ENCODE results near the gene PRKCH. TPM values are rescaled to one million over a fixed set of nuclear protein-coding genes. Genes with fewer than 3 reads are reported as not detected.

PRKCH gene
- total RNA-seq, 3 donors from 2014 or later: 27.0 to 41.3 (median 34.0) TPM

GRCh38 chr14:61566537-61567225, 245.3 kb downstream of the PRKCH start:
- Histone ChIP-seq H3K9me3 (no peaks in the 10 kb centered on the region), H3K27ac (peak overlapping the region in 1 of 2 donors; percentile 27), H3K4me1 (peaks cover 9 to 12% of the 10 kb centered on the region in 2 donors)

GRCh38 chr14:61567838-61568571, 246.6 kb downstream of the PRKCH start:
- no peak for DNase-seq (ENCODE audit: low spot score in 2 of 2)
- Histone ChIP-seq H3K27me3 (no peaks in the 10 kb centered on the region), H3K9me3 (no peaks in the 10 kb centered on the region), H3K4me1 (peaks cover 5 to 12% of the 10 kb centered on the region in 2 donors), H3K4me3 (peak overlapping the region in 2 of 3 donors; percentile 27 to 51), H3K36me3 (no peaks in the 10 kb centered on the region), H3K27ac (peak overlapping the region; percentile 49 to 61)
- TF ChIP-seq POLR2A (IDR thresholded peaks at IDR 0.05) (no peak), CTCF (IDR thresholded peaks at IDR 0.05) (no peak), POLR2AphosphoS5 (IDR thresholded peaks at IDR 0.05) (no peak)
- intact Hi-C loops (cut with DNase I; ENCODE audit: low total_unique reads): no loop called here

More at GRCh38 chr14:61566537-61567225, 245.3 kb downstream of the PRKCH start:
- TF ChIP-seq POLR2A (IDR thresholded peaks at IDR 0.05) (no peak), POLR2AphosphoS5 (IDR thresholded peaks at IDR 0.05) (no peak), CTCF (IDR thresholded peaks at IDR 0.05) (no peak)
- Histone ChIP-seq H3K27me3 (no peaks in the 10 kb centered on the region), H3K4me3 (no peak overlapping the region), H3K36me3 (no peaks in the 10 kb centered on the region)
- no peak for DNase-seq (ENCODE audit: low spot score in 2 of 2)
- intact Hi-C loops (cut with DNase I; ENCODE audit: low total_unique reads): no loop called here

- Histone ChIP-seq H3K27ac (peak overlapping the region; percentile 49 to 61), H3K27me3 (no peaks in the 10 kb centered on the region)
- DNase-seq (ENCODE audit: low spot score in 2 of 2): no peak
Observed at GRCh38 chr14:61568572-61569011, 247.2 kb downstream of the PRKCH start.

GRCh38 chr14:61569308-61569707, 247.9 kb downstream of the PRKCH start:
- intact Hi-C loops (cut with DNase I; ENCODE audit: low total_unique reads): no loop called here
- no peak for TF ChIP-seq POLR2A (IDR thresholded peaks at IDR 0.05)
- no peak for TF ChIP-seq POLR2AphosphoS5 (IDR thresholded peaks at IDR 0.05)
- TF ChIP-seq CTCF (IDR thresholded peaks at IDR 0.05): no peak
- no peak for DNase-seq (ENCODE audit: low spot score in 2 of 2)
- no peaks in the 10 kb centered on the region for H3K9me3 ChIP-seq
- H3K4me1 ChIP-seq: peaks cover 5 to 12% of the 10 kb centered on the region in 2 donors
- H3K36me3 ChIP-seq: no peaks in the 10 kb centered on the region
- no peaks in the 10 kb centered on the region for H3K27me3 ChIP-seq
- no peak overlapping the region for H3K4me3 ChIP-seq
- peak overlapping the region; percentile 49 to 61 for H3K27ac ChIP-seq

More at GRCh38 chr14:61568572-61569011, 247.2 kb downstream of the PRKCH start:
- Histone ChIP-seq H3K4me1 (peaks cover 5 to 12% of the 10 kb centered on the region in 2 donors), H3K9me3 (no peaks in the 10 kb centered on the region), H3K36me3 (no peaks in the 10 kb centered on the region), H3K4me3 (peak overlapping the region in 2 of 3 donors; percentile 27 to 51)
- intact Hi-C loops (cut with DNase I; ENCODE audit: low total_unique reads): no loop called here
- TF ChIP-seq POLR2A (IDR thresholded peaks at IDR 0.05): no peak
- peak in 1 of 3 donors; percentile 8 for TF ChIP-seq CTCF (IDR thresholded peaks at IDR 0.05)
- no peak for TF ChIP-seq POLR2AphosphoS5 (IDR thresholded peaks at IDR 0.05)

Measured in breast epithelium (tissue), 4 donors.